Glutamatergic neuron (in vitro differentiated cells): ENCODE data around the gene HIGD1C. TPM values are rescaled to one million over a fixed set of nuclear protein-coding genes. Genes with fewer than 3 reads are reported as not detected.
"Not testable (repeated sequence)": the region's sequence is repeated elsewhere in the genome, so short reads cannot be mapped to it uniquely, and the experiment has no call there.

Experiments used
- DNase-seq: peaks from one replicate; pipeline ENCODE4 v3.0.0; 2022
- H3K27ac Mint-ChIP-seq: one replicate; pipeline ENCODE4 v1.8.0; 2020; ENCODE audit warnings: mild to moderate bottlenecking, mixed read lengths, inconsistent platforms; ENCODE audit not compliant: unreplicated experiment
- H3K27me3 Mint-ChIP-seq: one replicate; pipeline ENCODE4 v1.8.0; 2020; ENCODE audit warnings: mild to moderate bottlenecking, moderate library complexity, mixed read lengths, inconsistent platforms; ENCODE audit not compliant: unreplicated experiment
- H3K36me3 Mint-ChIP-seq: one replicate; pipeline ENCODE4 v1.8.0; 2020; ENCODE audit warnings: mild to moderate bottlenecking, mixed read lengths, inconsistent platforms; ENCODE audit not compliant: unreplicated experiment
- H3K4me1 Mint-ChIP-seq: one replicate; pipeline ENCODE4 v1.8.0; 2020; ENCODE audit warnings: mild to moderate bottlenecking, low read depth, mixed read lengths, inconsistent platforms; ENCODE audit not compliant: unreplicated experiment
- H3K4me3 Mint-ChIP-seq: one replicate; pipeline ENCODE4 v1.8.0; 2020; ENCODE audit warnings: mild to moderate bottlenecking, mixed read lengths, inconsistent platforms; ENCODE audit not compliant: unreplicated experiment
- H3K9me3 Mint-ChIP-seq: one replicate; pipeline ENCODE4 v1.8.0; 2020; ENCODE audit warnings: mild to moderate bottlenecking, moderate library complexity, mixed read lengths, inconsistent platforms; ENCODE audit not compliant: unreplicated experiment
- total RNA-seq: library from RNA; stranded (reverse); fragmentation: NEBNext Ultra II Directional; extraction: Animal tissue kit (Norgen Biotek cat#: 25700); gene quantifications from one replicate; pipeline ENCODE4 v1.2.1, GENCODE V29; 2021; ENCODE audit not compliant: unreplicated experiment
- TF ChIP-seq, protein P1 (sequence below): fragments of 200-600 bp; sonication (generic); IDR thresholded peaks from one replicate; pipeline ENCODE4 v1.5.0; 2021; ENCODE audit not compliant: partially characterized antibody, unreplicated experiment

Gene HIGD1C
- total RNA-seq, 1 donor from 2014 or later: not detected

DNA sequence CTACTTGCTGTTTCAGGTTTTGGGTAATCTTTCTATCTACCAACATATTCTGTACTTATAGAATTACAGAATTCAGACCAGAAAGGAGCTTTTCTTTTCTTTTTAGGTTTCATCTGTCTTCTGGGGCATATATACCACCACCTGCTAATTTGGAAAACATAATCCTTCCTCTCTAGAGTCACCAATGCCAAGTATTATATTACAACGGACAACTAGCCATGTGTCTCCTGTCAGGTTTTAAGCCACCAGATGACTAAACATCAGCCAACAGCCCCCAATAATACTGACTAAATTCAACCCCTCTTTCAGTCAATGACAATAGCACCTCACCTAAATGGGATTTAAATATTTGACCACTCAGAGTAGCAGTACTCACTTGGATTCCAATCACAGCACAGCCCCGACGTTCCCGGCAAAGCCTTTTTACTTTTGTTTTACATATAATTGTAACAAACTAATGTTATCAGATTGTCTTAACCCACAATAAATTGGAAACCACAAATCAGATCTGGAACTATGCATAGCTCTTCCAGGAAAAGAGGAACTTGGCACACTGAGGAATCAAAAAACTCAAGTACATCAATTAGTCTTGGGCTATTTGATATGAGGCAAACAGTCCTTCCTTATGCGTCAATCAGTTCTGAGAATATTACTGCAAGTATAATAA is 60.4 kb downstream of the HIGD1C start:
- no peak for DNase-seq
- no peaks in the 10 kb centered on the region for H3K9me3 Mint-ChIP-seq
- no peaks in the 10 kb centered on the region for H3K27me3 Mint-ChIP-seq
- H3K36me3 Mint-ChIP-seq: no peaks in the 10 kb centered on the region
- H3K4me1 Mint-ChIP-seq: peaks cover 20% of the 10 kb centered on the region
- TF ChIP-seq, protein P1, sequence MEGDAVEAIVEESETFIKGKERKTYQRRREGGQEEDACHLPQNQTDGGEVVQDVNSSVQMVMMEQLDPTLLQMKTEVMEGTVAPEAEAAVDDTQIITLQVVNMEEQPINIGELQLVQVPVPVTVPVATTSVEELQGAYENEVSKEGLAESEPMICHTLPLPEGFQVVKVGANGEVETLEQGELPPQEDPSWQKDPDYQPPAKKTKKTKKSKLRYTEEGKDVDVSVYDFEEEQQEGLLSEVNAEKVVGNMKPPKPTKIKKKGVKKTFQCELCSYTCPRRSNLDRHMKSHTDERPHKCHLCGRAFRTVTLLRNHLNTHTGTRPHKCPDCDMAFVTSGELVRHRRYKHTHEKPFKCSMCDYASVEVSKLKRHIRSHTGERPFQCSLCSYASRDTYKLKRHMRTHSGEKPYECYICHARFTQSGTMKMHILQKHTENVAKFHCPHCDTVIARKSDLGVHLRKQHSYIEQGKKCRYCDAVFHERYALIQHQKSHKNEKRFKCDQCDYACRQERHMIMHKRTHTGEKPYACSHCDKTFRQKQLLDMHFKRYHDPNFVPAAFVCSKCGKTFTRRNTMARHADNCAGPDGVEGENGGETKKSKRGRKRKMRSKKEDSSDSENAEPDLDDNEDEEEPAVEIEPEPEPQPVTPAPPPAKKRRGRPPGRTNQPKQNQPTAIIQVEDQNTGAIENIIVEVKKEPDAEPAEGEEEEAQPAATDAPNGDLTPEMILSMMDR: no peak
- peak overlapping the region; percentile 50 for H3K27ac Mint-ChIP-seq
- no peak overlapping the region for H3K4me3 Mint-ChIP-seq

DNA sequence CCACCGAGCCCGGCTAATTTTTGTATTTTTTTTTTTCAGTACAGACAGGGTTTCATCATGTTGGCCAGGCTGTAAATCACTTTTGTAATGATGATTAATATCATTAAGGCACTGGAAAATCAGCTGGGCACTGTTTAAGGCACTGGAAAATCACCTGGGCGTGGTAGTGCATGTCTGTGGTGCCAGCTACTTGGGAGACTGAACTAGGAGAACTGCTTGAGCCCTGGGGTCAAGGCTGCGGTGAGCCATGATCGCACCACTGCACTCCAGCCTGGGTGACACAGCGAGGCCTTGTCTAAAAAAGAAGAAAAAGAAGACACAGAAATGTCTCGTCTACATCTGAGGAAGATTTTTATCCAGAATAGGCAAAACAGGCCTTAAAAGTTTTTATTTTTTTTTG is 61.1 kb downstream of the HIGD1C start:
- no peaks in the 10 kb centered on the region for H3K9me3 Mint-ChIP-seq
- no peaks in the 10 kb centered on the region for H3K27me3 Mint-ChIP-seq
- H3K27ac Mint-ChIP-seq: no peak overlapping the region
- no peaks in the 10 kb centered on the region for H3K36me3 Mint-ChIP-seq
- peaks cover 20% of the 10 kb centered on the region for H3K4me1 Mint-ChIP-seq
- TF ChIP-seq, protein P1: no peak
- no peak overlapping the region for H3K4me3 Mint-ChIP-seq
- no peak for DNase-seq

DNA sequence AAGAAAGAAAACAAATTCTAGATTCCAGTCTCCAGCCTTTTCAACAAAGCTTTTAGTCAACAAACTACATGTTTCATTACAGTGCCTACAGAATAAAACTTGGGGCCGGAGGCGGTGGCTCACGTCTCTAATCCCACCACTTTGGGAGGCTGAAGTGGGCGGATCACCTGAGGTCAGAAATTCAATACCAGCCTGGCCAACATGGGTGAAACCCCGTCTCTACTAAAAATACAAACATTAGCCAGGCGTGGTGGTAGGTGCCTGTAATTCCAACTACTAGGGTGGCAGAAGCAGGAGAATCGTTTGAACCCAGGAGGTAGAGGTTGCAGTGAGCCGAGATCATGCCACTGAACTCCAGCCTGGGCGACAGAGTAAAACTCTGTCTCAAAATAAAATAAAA is 62.1 kb downstream of the HIGD1C start:
- not testable (repeated sequence) for H3K36me3 Mint-ChIP-seq, H3K9me3 Mint-ChIP-seq, DNase-seq, H3K4me3 Mint-ChIP-seq, H3K27me3 Mint-ChIP-seq, H3K27ac Mint-ChIP-seq
- peaks cover 15% of the 10 kb centered on the region for H3K4me1 Mint-ChIP-seq

DNA sequence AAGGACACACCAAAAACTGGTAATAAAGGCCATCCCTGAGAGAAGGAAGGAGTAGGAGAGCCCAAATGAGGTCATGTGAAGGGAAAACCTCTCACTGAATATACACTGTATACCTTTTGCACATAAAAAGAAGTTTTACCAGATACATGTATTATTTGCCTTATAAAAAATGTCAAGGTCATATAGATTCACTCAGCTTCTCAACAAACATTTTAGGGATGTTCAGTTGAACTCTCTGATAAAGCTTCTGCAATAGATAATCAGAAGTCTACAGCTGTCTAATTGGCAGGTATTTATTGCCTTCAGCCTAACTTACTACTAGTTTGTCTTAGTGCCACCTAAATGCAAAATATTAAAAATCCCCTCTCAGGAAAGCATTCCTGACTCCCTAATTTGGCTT is 65.1 kb downstream of the HIGD1C start:
- no peak overlapping the region for H3K4me3 Mint-ChIP-seq
- no peak for DNase-seq
- TF ChIP-seq, protein P1: no peak

DNA sequence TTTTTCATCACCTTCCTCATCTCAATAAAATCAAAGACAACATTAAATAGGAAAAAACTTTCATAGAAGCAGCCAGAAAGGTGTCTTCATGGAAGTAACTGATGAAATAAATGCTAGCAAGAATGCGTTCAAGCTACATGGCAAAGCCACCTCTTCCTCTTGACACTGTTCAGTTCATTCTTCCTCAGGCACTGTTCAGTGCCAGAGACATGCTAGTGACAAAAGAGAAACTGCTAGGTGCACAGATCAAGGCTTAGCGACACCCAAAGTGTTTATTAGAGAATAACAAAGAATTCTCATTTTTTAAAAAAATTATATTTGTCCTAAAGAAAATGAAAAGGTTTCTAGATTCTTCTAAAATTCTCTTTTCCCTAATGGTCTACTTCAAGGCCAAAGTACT is 66.6 kb downstream of the HIGD1C start:
- DNase-seq: no peak
- Mint-ChIP-seq H3K27ac (no peak overlapping the region), H3K36me3 (no peaks in the 10 kb centered on the region)

More for the DNA sequence above, 65.1 kb downstream of the HIGD1C start:
- H3K4me1 Mint-ChIP-seq: peaks cover 9% of the 10 kb centered on the region
- no peaks in the 10 kb centered on the region for H3K36me3 Mint-ChIP-seq
- no peaks in the 10 kb centered on the region for H3K27me3 Mint-ChIP-seq
- no peak overlapping the region for H3K27ac Mint-ChIP-seq
- H3K9me3 Mint-ChIP-seq: no peaks in the 10 kb centered on the region

More for the DNA sequence above, 66.6 kb downstream of the HIGD1C start:
- Mint-ChIP-seq H3K27me3 (no peaks in the 10 kb centered on the region), H3K9me3 (no peaks in the 10 kb centered on the region), H3K4me3 (no peak overlapping the region), H3K4me1 (peaks cover 4% of the 10 kb centered on the region)
- TF ChIP-seq, protein P1: no peak
